HS-27A (cell line): ENCODE results near the gene SH3GL1.

ENCODE experiments used
- DNase-seq: peaks from one replicate; pipeline ENCODE4 v3.0.0-alpha.2; 2012; ENCODE audit warnings: low read depth, missing footprints

The SH3GL1 gene

DNA sequence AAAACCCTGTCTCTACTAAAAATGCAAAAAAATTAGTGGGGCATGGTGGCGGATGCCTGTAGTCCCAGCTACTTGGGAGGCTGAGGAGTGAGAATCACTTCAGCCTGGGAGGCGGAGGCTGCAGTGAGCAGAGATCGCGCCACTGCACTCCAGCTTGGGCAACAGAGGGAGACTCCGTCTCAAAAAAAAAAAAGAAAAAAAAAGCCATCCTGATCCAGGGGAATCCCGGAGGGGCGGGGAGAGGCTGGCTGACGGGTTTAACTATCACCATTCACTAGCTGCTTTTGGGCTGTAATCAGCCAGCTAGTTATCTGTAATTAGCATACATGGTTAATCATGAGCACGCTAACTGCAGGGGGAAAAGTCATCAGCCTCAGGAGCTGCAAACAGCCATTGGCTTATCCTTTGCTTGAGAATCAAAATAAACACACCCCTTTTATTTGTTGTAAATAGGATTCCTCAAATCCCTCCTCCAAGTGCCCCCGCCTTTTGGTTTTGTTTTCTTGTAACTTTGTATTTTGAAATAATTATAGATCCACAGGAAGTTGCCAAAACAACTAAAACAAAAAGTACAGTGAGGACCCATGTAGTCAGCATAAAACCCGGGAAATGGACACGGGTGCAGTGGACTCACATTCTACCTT lies 86.4 kb downstream of the SH3GL1 start:
- DNase-seq = no peak
